CD4-positive, alpha-beta T cell treated with Interleukin-6 for 4 hours (primary cell): ENCODE results near the gene FAM3A.

Experiments
- DNase-seq: peaks from one replicate; pipeline ENCODE4 v3.0.0-alpha.2; 2020; ENCODE audit warnings: mixed read lengths

The FAM3A gene

GRCh38 chrX:154534526-154535322 is 18.7 kb upstream of the FAM3A start:
- peak; percentile 92 for DNase-seq

- DNase-seq = no peak
These were observed 16.7 kb upstream of the FAM3A start for GRCh38 chrX:154532690-154533089.

DNA sequence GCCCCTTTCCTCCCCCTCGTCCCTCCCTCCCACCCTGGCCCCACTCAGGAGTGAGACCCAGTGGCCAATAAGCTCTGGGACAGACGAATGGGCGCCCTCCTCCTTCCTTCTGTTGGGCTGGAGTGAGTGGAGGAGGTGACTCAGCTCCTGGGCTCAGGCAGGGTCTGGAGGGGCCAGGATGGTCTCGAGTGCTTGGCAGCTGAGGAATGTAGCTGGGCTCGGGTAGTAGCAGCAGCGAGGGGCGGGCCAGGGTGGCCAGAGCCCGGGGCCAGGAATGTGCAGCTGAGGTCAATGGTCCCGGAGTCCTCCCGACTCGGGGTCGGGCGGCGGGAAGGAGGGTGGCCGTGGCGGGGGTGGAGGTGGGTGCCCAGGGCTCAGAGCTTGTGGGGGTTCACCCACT is 15.6 kb upstream of the FAM3A start:
- DNase-seq = no peak

GRCh38 chrX:154530286-154530685 is 14.3 kb upstream of the FAM3A start:
- no peak for DNase-seq

DNA sequence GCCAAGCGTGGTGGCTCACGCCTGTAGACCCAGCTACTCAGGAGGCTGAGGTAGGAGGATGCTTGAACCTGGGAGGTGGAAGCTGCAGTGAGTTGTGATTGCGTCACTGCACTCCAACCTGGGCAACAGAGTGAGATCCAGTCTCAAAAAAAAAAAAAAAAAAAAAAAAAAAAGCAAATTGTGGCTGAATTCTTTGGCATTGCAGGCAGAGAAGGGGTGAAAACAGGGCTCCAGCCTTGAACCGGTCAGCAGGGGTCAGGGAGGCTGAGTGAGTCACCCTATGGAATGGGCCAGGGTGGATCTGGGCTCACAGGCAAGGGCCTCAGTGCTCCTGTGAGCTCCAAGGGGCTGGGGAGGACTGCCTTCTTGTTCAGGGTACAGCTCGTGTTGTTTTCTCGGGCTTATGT is 13.2 kb upstream of the FAM3A start:
- DNase-seq = no peak

DNA sequence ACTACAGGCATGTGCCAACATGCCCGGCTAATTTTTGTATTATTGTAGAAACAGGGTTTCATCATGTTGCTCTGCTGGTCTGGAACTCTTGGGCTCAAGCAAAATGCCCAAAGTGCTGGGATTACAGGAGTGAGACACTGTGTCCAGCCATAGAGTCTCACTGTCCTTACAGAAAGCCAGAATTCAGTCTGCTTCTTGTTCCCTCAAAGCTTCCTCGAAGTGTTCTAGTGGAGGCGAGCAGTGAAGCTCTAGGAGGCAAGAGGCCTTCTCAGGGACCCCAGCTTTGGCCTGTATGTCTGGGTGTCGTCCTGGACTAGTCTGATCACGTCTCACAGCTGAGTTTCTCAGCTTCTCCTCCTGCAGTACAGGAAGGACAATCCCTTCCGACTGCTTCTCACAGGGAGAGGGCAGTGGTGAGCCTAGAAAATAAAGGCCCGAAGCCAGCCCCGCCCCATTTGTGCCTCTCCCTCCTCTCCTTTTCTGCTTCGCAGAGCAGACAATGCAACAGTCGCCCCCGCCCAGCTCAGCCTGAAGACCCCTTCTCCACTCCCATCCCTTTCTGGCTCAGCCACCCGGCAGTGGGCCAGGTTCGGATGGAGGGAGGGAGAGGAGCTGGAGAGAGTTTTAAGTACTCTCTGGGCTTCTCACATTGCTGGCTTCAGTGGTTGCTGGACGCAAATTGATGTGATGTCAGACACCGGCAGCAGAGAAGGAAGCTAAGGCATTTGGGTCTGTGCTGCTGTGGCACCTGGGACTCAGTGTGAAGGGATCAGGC is 11.1 kb upstream of the FAM3A start:
- DNase-seq = peak; percentile 75

DNA sequence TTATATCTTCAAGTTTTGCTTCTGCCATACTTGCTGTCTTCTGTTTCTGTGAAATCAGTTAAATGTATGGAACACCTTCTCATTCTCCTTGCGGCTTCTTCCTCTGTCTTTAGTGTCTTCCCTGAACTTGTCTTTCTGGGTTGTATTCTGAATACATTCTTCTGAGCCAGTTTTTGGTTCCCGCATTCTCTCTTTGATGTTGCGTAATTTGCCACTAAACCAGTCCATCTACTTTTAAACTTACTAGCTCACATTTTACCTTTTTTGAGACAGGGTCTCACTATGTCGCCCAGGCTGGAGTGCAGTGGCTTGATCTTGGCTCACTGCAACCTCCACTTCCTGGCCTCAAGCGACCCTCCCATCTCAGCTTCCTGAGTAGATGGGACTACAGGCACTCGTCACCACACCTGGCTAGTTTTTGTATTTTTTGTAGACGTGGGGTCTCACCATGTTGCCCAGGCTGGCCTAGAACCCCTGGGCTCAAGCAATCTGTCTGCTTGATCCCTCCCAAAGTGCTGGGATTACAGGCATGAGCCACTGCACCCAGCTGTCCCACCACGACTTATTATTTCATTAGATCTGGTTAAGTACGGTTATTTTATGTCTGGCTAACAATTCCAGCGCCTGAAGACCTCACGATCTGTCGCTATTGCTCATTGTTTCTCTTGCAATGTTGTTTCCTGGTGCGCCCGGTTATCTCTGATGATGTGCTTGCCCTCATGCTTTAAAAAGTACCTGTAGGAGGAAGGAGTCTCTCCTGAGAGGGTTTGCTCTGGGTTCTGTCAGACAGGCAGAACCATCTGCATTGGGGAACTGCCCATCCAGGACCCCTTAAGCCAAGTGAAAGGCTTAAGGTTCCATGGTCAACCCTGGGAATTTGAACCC is 9.8 kb upstream of the FAM3A start:
- no peak for DNase-seq

DNA sequence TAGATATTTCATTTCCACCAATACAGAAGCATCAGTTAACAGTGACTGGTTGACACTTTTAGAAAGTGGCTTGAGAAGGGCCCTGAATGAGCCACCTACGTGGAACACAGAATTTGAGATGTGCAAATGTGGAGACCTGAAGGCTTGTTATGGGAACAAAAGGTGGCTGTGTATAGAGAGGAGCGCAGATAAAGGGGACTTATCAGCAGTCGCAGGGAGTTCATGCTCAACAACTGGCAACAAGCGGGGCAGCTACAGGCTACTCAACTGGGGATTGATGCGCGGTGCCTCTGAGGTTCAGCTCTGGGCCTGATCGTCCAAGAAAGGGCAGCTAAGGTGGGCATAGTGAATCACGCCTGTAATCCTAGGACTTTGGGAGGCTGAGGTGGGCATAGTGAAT is 3.4 kb upstream of the FAM3A start:
- DNase-seq = no peak

- no peak for DNase-seq
These were observed 1.2 kb upstream of the FAM3A start for GRCh38 chrX:154517101-154517781.

DNA sequence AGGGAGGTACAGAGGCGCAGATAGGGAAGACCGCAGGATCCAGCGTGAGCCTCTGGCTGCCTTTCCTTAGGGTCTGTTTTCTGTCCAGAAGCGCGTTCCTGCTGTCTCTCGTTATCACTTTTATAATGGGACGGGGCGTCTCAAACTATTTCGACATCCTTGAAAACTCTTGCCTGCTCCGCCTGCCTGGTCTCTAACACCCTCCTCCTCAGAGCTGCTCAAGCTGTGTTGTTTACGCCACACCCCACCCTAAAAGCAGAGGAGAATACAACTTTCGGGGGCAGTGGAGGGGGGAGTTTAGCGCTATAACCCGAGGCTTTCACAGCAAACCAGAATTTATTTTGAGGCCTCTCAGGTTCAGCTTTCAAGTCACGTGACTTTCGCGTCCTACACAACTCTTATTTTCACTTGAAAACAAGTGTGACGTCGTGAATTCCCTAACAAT is 646 bp upstream of the FAM3A start:
- DNase-seq = no peak

- peak; percentile 33 for DNase-seq
These were observed 704 bp downstream of the FAM3A start for GRCh38 chrX:154515090-154515965.

DNA sequence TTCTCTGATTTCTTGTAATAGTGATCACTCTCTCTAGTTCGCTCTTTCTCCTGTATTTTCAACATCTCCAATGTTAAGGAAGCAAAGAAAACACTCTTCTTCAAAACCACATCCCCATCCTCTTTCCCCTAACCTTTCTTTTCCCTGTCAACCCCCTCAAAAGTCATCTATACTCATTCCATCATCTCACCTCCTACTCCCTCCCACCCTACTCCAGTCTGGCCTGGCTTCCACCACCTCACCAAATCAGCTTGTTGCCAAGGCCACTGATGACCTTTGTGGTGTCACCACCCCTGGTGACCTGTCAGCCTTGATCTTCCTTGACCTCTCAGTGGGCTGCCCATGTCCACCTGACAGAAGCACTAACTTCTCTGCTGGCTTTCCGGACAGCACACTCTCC is 2.3 kb downstream of the FAM3A start:
- no peak for DNase-seq

DNA sequence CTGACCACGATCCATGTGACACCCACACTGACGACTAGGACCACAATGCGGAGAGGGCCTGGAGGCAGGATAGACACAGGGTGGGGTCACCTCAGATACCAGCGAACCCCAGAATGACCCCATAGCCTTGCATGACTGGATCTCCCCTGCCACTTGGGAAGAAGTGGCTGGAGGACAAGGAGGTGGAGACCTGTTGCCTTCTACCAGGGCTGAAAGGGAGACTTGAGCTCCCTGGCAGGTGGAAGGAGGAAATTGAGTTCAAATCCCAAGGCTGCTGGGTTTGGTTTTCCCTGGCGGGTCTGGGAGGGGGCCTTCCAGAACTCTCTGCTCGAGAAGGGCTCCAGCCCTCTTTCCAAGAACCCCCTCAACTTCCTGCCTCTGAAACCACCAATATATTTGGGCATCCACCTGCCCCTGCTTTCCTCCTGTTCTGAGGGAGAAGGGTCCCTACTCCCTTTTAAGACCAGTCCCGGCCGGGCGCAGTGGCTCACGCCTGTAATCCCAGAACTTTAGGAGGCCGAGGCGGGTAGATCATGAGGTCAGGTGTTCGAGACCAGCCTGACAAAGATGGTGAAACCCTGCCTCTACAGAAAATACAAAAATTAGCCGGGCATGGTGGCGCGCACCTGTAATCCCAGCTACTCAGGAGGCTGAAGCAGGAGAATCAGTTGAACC is 3.0 kb downstream of the FAM3A start:
- DNase-seq = no peak

GRCh38 chrX:154511761-154512160 is 4.3 kb downstream of the FAM3A start:
- DNase-seq = no peak

DNA sequence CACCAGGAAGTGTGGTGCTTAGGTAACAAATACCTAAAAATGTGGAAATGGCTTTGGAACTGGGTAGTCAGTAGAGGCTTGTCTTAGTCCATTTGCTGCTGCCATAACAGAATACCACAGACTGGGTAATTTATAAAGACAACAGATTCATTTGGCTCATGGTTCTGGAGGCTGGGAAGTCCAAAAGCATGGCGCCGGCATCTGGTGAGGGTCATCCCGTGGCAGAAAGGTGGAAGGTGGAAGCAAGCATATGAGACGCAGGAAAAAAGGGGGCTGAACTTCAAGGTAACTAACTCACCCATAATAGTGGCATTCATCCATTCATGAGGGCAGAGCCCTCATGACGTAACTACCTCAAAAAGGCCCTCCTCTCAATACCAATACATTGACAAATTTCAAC is 6.6 kb downstream of the FAM3A start:
- no peak for DNase-seq

DNA sequence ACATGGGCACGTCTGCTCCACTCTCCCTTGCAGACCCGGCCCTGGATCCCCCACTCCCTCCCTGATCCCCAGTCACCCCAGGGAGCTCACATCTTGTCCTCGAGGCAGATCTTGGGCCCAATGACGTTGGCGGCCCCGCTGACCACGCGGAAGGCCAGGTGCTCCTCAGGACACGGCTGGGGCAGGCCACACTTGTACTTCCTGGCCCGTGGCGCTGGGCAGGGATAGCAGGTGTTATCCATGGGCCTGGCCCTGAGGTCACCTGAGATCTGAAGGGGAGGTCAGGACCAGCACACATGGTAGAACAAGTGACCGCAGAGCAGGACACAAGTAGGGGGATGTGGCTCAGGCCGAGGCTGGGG is 7.7 kb downstream of the FAM3A start:
- DNase-seq = no peak

- no peak for DNase-seq
These were observed 8.2 kb downstream of the FAM3A start for GRCh38 chrX:154507673-154508383.

GRCh38 chrX:154506483-154507332 is 9.3 kb downstream of the FAM3A start:
- DNase-seq = no peak

DNA sequence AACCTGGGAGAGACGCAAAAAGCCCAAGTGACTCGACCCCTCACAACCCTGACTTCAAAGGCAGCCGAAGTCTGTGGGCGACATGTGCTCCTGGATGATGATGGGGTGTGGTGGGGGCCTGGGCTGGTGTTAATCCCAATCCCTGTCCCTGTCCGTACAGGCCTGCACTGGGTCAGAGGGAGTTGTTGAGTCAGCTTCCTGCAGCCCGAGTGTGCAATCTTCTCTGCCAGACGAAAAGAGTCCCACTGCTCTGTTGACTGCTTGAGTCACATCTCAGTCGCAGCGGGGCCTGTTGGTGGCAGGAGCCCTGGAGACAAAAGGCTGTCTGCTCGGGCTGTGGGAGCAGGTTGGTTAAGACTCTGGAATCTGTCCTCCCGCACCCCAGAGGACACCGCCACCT is 10.3 kb downstream of the FAM3A start:
- DNase-seq = no peak
